A673 (cell line): ENCODE results near the gene PMAIP1. TPM values are rescaled to one million over a fixed set of nuclear protein-coding genes. Genes with fewer than 3 reads are reported as not detected.

ENCODE experiments used
- BruUV-seq: library from RNA; stranded (reverse); fragments of 400-500 nt; replicated peaks from 2 replicates; lab custom pipeline; 2021; lab: Mats Ljungman, UMichigan
- CTCF ChIA-PET: fragments of 300-600 bp; sonication (Branson Sonifier 250); formaldehyde crosslinking; loops from one replicate; lab custom pipeline; 2022; ENCODE audit warnings: antibody characterized with exemption; lab: Charles Lee
- POLR2A ChIA-PET: fragments of 300-600 bp; sonication (Branson Sonifier 250); formaldehyde crosslinking; loops from one replicate; lab custom pipeline; 2022; ENCODE audit warnings: antibody characterized with exemption; ENCODE audit not compliant: low non-redundant PET; lab: Charles Lee
- DNase-seq: peaks from one replicate; pipeline ENCODE4 v3.0.0-alpha.2; 2015; ENCODE audit warnings: low spot score
- H3K27ac ChIP-seq: fragments of 200-600 bp; sonication (generic); 2 replicates; pipeline ENCODE4 v1.5.1; 2016; ENCODE audit warnings: mixed run types, low read depth, mild to moderate bottlenecking, mixed read lengths, antibody characterized with exemption, low read length; ENCODE audit not compliant: poor library complexity, severe bottlenecking
- H3K27me3 ChIP-seq: fragments of 200-600 bp; sonication (generic); replicated peaks from 2 replicates; pipeline ENCODE4 v1.6.1; 2017; ENCODE audit warnings: mixed run types, low read depth, mild to moderate bottlenecking, mixed read lengths, antibody characterized with exemption, low read length; ENCODE audit not compliant: insufficient read depth, poor library complexity
- H3K36me3 ChIP-seq: fragments of 200-600 bp; sonication (generic); 2 replicates; pipeline ENCODE4 v1.6.1; 2016; ENCODE audit warnings: mixed run types, mild to moderate bottlenecking, mixed read lengths, antibody characterized with exemption, low read length; ENCODE audit not compliant: insufficient read depth, poor library complexity, severe bottlenecking
- H3K4me1 ChIP-seq: fragments of 200-600 bp; sonication (generic); 2 replicates; pipeline ENCODE4 v1.6.1; 2017; ENCODE audit warnings: mixed run types, mild to moderate bottlenecking, mixed read lengths, antibody characterized with exemption, low read length; ENCODE audit not compliant: insufficient read depth, poor library complexity, severe bottlenecking
- H3K4me3 ChIP-seq: fragments of 200-600 bp; sonication (generic); 2 replicates; pipeline ENCODE4 v1.5.1; 2016; ENCODE audit warnings: low read depth, mixed run types, mild to moderate bottlenecking, mixed read lengths, low read length; ENCODE audit not compliant: poor library complexity, severe bottlenecking
- H3K9me3 ChIP-seq: fragments of 200-600 bp; sonication (generic); 2 replicates; pipeline ENCODE4 v1.6.1; 2016; ENCODE audit warnings: mixed run types, low read depth, mild to moderate bottlenecking, mixed read lengths, antibody characterized with exemption, low read length; ENCODE audit not compliant: poor library complexity, severe bottlenecking
- EZH2 ChIP-seq: fragments of 200-600 bp; sonication (generic); IDR thresholded peaks from 2 replicates; pipeline ENCODE4 v1.6.1; 2017; ENCODE audit warnings: borderline replicate concordance, low read depth, mild to moderate bottlenecking, mixed read lengths, antibody characterized with exemption, low read length; ENCODE audit not compliant: poor library complexity, severe bottlenecking
- intact Hi-C: fragments of 100-400 bp; cut with micrococcal nuclease; formaldehyde crosslinking; loops from one replicate; pipeline ENCODE4 v1.10.0; 2022; ENCODE audit not compliant: unreplicated experiment
- total RNA-seq: library from RNA; stranded (reverse); gene quantifications from 2 replicates; pipeline ENCODE4 v1.2.3, GENCODE V29; 2021
- TF ChIP-seq, protein P1 (sequence below): fragments of 300-800, 200-600 bp; sonication (generic); conservative IDR thresholded peaks from 2 replicates; pipeline ENCODE4 v1.5.1; 2017; ENCODE audit warnings: low read depth, mild to moderate bottlenecking, antibody characterized with exemption, low read length, moderate library complexity, mixed read lengths

PMAIP1 gene
- total RNA-seq, 1 experiment from 2014 or later = 43.6 TPM

- no peak overlapping the region for H3K4me3 ChIP-seq
- CTCF ChIA-PET = no interaction called here
- H3K27me3 ChIP-seq = no peaks in the 10 kb centered on the region
- H3K36me3 ChIP-seq = peaks cover 11% of the 10 kb centered on the region
- no peak for TF ChIP-seq EZH2
- TF ChIP-seq, protein P1, sequence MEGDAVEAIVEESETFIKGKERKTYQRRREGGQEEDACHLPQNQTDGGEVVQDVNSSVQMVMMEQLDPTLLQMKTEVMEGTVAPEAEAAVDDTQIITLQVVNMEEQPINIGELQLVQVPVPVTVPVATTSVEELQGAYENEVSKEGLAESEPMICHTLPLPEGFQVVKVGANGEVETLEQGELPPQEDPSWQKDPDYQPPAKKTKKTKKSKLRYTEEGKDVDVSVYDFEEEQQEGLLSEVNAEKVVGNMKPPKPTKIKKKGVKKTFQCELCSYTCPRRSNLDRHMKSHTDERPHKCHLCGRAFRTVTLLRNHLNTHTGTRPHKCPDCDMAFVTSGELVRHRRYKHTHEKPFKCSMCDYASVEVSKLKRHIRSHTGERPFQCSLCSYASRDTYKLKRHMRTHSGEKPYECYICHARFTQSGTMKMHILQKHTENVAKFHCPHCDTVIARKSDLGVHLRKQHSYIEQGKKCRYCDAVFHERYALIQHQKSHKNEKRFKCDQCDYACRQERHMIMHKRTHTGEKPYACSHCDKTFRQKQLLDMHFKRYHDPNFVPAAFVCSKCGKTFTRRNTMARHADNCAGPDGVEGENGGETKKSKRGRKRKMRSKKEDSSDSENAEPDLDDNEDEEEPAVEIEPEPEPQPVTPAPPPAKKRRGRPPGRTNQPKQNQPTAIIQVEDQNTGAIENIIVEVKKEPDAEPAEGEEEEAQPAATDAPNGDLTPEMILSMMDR = no peak
- H3K9me3 ChIP-seq = no peaks in the 10 kb centered on the region
- intact Hi-C loops = no loop called here
- DNase-seq = no peak
- peaks cover 17% of the 10 kb centered on the region for H3K4me1 ChIP-seq
- POLR2A ChIA-PET = no interaction called here
- no peak overlapping the region for H3K27ac ChIP-seq
- BruUV-seq = no TSS peak
Observed at GRCh38 chr18:59898093-59898492, 1.7 kb upstream of the PMAIP1 start.

DNA sequence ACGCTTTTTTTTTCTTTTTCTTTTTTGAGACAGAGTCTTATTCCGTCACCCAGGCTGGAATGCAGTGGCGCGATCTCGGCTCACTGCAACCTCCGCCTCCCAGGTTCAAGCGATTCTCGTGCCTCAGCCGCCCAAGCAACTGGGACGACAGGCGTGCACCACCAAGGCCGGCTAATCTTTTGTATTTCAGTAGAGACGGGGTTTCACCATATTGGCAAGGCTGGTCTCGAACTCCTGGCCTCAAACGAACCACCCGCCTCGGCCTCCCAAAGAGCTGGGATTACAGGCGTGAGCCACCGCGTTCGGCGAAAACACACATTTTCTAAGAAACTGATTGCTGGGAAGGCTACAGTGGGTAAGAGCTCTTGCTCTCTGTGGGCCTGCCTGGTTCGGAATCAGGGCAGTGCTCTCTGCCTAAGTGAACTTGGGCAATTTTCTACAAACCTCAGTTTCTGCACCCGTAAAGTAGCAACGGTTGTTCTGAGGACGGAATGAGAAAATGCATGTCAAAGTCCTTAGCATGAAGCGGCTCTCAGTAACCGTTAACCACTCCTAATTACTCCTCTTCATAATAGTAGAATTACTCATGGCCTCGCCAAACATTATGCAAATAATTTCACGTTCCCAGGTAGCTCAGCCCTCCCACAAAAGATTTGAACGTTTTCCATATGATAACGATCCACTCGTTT is 1.0 kb upstream of the PMAIP1 start:
- peak overlapping the region; percentile 91 for H3K27ac ChIP-seq
- POLR2A ChIA-PET = interaction anchor here (0.7 kb wide), 2 partner anchors 20 to 120 kb away, joined by 3 read pairs; no protein-coding TSS in a partner anchor

DNA sequence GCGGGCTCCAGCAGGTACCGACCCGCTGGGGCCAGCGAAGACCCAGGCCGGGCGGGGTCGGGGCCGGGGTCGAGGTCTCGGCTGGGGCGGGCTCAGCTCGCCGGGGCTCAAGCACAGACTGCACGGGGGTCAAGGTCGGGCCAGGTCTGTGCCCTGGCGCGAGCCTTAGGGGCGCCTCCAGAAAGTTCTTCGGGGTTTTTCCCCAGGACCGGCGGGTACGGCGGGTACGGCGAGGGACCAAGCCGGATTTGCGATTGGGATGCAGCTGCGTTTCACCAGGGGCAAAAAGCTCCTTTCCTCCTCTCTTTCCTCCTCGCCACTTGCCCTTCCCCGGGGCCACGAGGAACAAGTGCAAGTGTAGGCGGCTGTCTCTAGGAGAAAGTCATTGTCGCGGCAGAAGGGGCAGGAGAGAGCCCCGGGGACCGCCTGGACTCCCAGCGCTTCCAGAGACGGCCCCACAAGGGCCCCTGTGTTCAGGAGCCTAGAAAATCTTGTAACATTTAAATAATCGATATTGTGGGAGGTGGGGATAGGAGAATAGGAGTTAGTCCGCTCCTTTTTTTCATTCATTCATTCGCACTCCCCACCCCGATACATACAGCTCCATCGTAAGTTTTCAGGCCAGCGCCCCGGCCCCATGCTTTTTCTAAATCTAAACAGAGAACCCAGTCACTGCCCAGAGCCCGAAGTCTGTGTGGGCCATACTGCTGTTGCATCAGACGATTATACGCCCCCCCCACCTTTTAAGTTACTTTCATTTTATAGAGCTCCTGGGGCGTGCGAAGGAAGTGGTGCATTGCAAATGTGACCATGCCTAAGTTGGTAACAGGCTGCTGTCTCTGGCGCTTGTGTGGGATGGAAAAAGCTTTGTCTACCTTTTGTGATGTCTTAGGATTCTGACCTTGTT is 679 bp downstream of the PMAIP1 start:
- H3K9me3 ChIP-seq = no peaks in the 10 kb centered on the region
- TSS peak; percentile 82 for BruUV-seq
- TF ChIP-seq, protein P1 = no peak
- TF ChIP-seq EZH2 = no peak
- POLR2A ChIA-PET = interaction anchor here (0.5 to 1.1 kb wide), 5 partner anchors 12 to 1706 kb away, joined by 3 to 4 read pairs (median 3); no protein-coding TSS in a partner anchor
- H3K27me3 ChIP-seq = no peaks in the 10 kb centered on the region
- peak overlapping the region; percentile 91 for H3K27ac ChIP-seq
- CTCF ChIA-PET = no interaction called here
- intact Hi-C loops = no loop called here
- H3K4me1 ChIP-seq = peaks cover 24% of the 10 kb centered on the region
- peaks cover 20% of the 10 kb centered on the region for H3K36me3 ChIP-seq
- peak; percentile 90 for DNase-seq
- H3K4me3 ChIP-seq = peak overlapping the region; percentile 95

More for the DNA sequence above, 1.0 kb upstream of the PMAIP1 start:
- TF ChIP-seq EZH2 = no peak
- TF ChIP-seq, protein P1 = no peak
- Histone ChIP-seq H3K4me3 (peak overlapping the region; percentile 95), H3K36me3 (peaks cover 18% of the 10 kb centered on the region), H3K27me3 (no peaks in the 10 kb centered on the region), H3K4me1 (peaks cover 19% of the 10 kb centered on the region), H3K9me3 (no peaks in the 10 kb centered on the region)
- no peak for DNase-seq
- CTCF ChIA-PET = no interaction called here
- BruUV-seq = no TSS peak
- intact Hi-C loops = no loop called here
